GM23338 (cell line): Measurements from ENCODE around the gene VSTM2B. TPM values are rescaled to one million over a fixed set of nuclear protein-coding genes. Genes with fewer than 3 reads are reported as not detected.

ENCODE experiments used
- ATAC-seq: fragments of 200-7000 bp; cut with Tn5 transposase; 3 replicates; pipeline ENCODE4 v1.9.1; 2020
- DNase-seq: peaks from one replicate; pipeline ENCODE4 v3.0.0-alpha.2; 2015; ENCODE audit warnings: low spot score
- H2AFZ ChIP-seq: fragments of 200-600 bp; sonication (generic); 2 replicates; pipeline ENCODE4 v1.8.0; 2016; ENCODE audit warnings: antibody characterized with exemption, mild to moderate bottlenecking, moderate library complexity
- H3F3A ChIP-seq: fragments of 200-600 bp; sonication (generic); replicated peaks from 2 replicates; pipeline ENCODE4 v1.8.0; 2017; ENCODE audit warnings: antibody characterized with exemption, mixed run types, low read depth
- H3K27ac ChIP-seq: fragments of 200-600 bp; sonication (generic); 2 replicates; pipeline ENCODE4 v1.6.1; 2016; ENCODE audit warnings: low read depth
- H3K27me3 ChIP-seq: fragments of 200-600 bp; sonication (generic); 2 replicates; pipeline ENCODE4 v1.8.0; 2016; ENCODE audit warnings: mild to moderate bottlenecking, mixed run types, moderate library complexity; ENCODE audit not compliant: insufficient read depth
- H3K36me3 ChIP-seq: fragments of 200-600 bp; sonication (generic); 2 replicates; pipeline ENCODE4 v1.8.0; 2016; ENCODE audit warnings: mild to moderate bottlenecking; ENCODE audit not compliant: insufficient read depth
- H3K4me1 ChIP-seq: fragments of 200-600 bp; sonication (generic); 2 replicates; pipeline ENCODE4 v1.8.0; 2016; ENCODE audit warnings: mild to moderate bottlenecking, moderate library complexity; ENCODE audit not compliant: insufficient read depth
- H3K4me2 ChIP-seq: fragments of 200-600 bp; sonication (generic); 2 replicates; pipeline ENCODE4 v1.7.1; 2017; ENCODE audit warnings: mixed run types
- H3K4me3 ChIP-seq: fragments of 200-600 bp; sonication (generic); 2 replicates; pipeline ENCODE4 v1.6.1; 2016; ENCODE audit warnings: mixed run types
- H3K79me2 ChIP-seq: fragments of 200-600 bp; sonication (generic); replicated peaks from 2 replicates; pipeline ENCODE4 v1.8.0; 2017; ENCODE audit warnings: mild to moderate bottlenecking; ENCODE audit not compliant: insufficient read depth
- H3K9me2 ChIP-seq: fragments of 200-600 bp; sonication (generic); 2 replicates; pipeline ENCODE4 v1.8.0; 2017; ENCODE audit not compliant: insufficient read depth
- H4K20me1 ChIP-seq: fragments of 200-600 bp; sonication (generic); replicated peaks from 2 replicates; pipeline ENCODE4 v1.8.0; 2017; ENCODE audit warnings: mild to moderate bottlenecking; ENCODE audit not compliant: insufficient read depth
- H3K27ac Mint-ChIP-seq: 2 replicates; pipeline ENCODE4 v1.8.0; 2020; ENCODE audit warnings: inconsistent platforms, mild to moderate bottlenecking, moderate library complexity, mixed read lengths
- H3K27me3 Mint-ChIP-seq: 3 replicates; pipeline ENCODE4 v1.8.0; 2022; ENCODE audit warnings: low read depth, mild to moderate bottlenecking, moderate library complexity, mixed read lengths, inconsistent platforms; ENCODE audit not compliant: insufficient read depth, poor library complexity
- H3K36me3 Mint-ChIP-seq: 3 replicates; pipeline ENCODE4 v1.8.0; 2021; ENCODE audit warnings: low read depth, mild to moderate bottlenecking, inconsistent platforms, moderate library complexity, mixed read lengths
- H3K4me1 Mint-ChIP-seq: 3 replicates; pipeline ENCODE4 v1.8.0; 2020; ENCODE audit warnings: mild to moderate bottlenecking, inconsistent platforms, mixed read lengths
- H3K4me3 Mint-ChIP-seq: 3 replicates; pipeline ENCODE4 v1.8.0; 2021; ENCODE audit warnings: moderate library complexity, mild to moderate bottlenecking, inconsistent platforms, mixed read lengths
- H3K9me3 Mint-ChIP-seq: 3 replicates; pipeline ENCODE4 v1.8.0; 2020; ENCODE audit warnings: moderate library complexity, mild to moderate bottlenecking, inconsistent platforms, mixed read lengths
- CREB1 ChIP-seq: fragments of 250-450 bp; sonication (Bioruptor Pico); IDR thresholded peaks from 2 replicates; pipeline ENCODE4 v1.5.0; 2020; ENCODE audit warnings: low read depth, mild to moderate bottlenecking, moderate library complexity
- EZH2 ChIP-seq: fragments of 200-600 bp; sonication (generic); IDR thresholded peaks from one replicate; pipeline ENCODE4 v1.8.0; 2017; ENCODE audit warnings: antibody characterized with exemption, mild to moderate bottlenecking, low read depth; ENCODE audit not compliant: unreplicated experiment
- EZH2phosphoT487 ChIP-seq: fragments of 200-600 bp; sonication (generic); IDR thresholded peaks from one replicate; pipeline ENCODE4 v1.8.1; 2018; ENCODE audit warnings: antibody characterized with exemption; ENCODE audit not compliant: unreplicated experiment
- NANOG ChIP-seq: IDR thresholded peaks from 2 replicates; pipeline ENCODE4 v1.6.1; 2016; ENCODE audit warnings: antibody characterized with exemption, borderline replicate concordance
- POLR2AphosphoS5 ChIP-seq: IDR thresholded peaks from 2 replicates; pipeline ENCODE4 v1.6.1; 2016; ENCODE audit warnings: antibody characterized with exemption, low read depth
- STAT1 ChIP-seq: IDR thresholded peaks from one replicate; pipeline ENCODE4 v1.6.1; 2016; ENCODE audit warnings: antibody characterized with exemption; ENCODE audit not compliant: unreplicated experiment
- ZNF114 ChIP-seq: fragments of 250-450 bp; sonication (Bioruptor Pico); IDR thresholded peaks from 2 replicates; pipeline ENCODE4 v1.5.0; 2020; ENCODE audit warnings: mild to moderate bottlenecking, moderate library complexity
- ZNF331 ChIP-seq: fragments of 250-450 bp; sonication (Bioruptor Pico); IDR thresholded peaks from 2 replicates; pipeline ENCODE4 v1.5.0; 2020; ENCODE audit warnings: low read depth, mild to moderate bottlenecking, moderate library complexity
- ZNF462 ChIP-seq: fragments of 250-450 bp; sonication (Bioruptor Pico); IDR thresholded peaks from 2 replicates; pipeline ENCODE4 v1.5.0; 2020; ENCODE audit warnings: mild to moderate bottlenecking, moderate library complexity
- polyA plus RNA-seq: library from polyadenylated mRNA; unstranded; fragments of >200 nt; fragmentation: Nextera tagmentation; extraction: Ambion mirVana; gene quantifications from 2 replicates; pipeline ENCODE4 v1.2.1, GENCODE V29; 2016
- total RNA-seq: library from RNA; depleted of rRNA; stranded (reverse); fragments of >200 nt; shearing (Covaris generic); gene quantifications from 2 replicates; pipeline ENCODE4 v1.2.3, GENCODE V29; 2014
- TF ChIP-seq, protein P1 (sequence below): IDR thresholded peaks from 2 replicates; pipeline ENCODE4 v1.6.1; 2016; ENCODE audit warnings: antibody characterized with exemption
- TF ChIP-seq, protein P2 (sequence below): IDR thresholded peaks from one replicate; pipeline ENCODE4 v1.6.1; 2018; ENCODE audit warnings: antibody characterized with exemption; ENCODE audit not compliant: unreplicated experiment

The VSTM2B gene
- total and polyA plus RNA-seq, 2 experiments from 2014 or later, result 1.2 to 1.8 TPM

GRCh38 chr19:29476528-29476927 is 49.3 kb upstream of the VSTM2B start (continued):
- TF ChIP-seq, protein P1, sequence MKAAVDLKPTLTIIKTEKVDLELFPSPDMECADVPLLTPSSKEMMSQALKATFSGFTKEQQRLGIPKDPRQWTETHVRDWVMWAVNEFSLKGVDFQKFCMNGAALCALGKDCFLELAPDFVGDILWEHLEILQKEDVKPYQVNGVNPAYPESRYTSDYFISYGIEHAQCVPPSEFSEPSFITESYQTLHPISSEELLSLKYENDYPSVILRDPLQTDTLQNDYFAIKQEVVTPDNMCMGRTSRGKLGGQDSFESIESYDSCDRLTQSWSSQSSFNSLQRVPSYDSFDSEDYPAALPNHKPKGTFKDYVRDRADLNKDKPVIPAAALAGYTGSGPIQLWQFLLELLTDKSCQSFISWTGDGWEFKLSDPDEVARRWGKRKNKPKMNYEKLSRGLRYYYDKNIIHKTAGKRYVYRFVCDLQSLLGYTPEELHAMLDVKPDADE, result no peak

DNA sequence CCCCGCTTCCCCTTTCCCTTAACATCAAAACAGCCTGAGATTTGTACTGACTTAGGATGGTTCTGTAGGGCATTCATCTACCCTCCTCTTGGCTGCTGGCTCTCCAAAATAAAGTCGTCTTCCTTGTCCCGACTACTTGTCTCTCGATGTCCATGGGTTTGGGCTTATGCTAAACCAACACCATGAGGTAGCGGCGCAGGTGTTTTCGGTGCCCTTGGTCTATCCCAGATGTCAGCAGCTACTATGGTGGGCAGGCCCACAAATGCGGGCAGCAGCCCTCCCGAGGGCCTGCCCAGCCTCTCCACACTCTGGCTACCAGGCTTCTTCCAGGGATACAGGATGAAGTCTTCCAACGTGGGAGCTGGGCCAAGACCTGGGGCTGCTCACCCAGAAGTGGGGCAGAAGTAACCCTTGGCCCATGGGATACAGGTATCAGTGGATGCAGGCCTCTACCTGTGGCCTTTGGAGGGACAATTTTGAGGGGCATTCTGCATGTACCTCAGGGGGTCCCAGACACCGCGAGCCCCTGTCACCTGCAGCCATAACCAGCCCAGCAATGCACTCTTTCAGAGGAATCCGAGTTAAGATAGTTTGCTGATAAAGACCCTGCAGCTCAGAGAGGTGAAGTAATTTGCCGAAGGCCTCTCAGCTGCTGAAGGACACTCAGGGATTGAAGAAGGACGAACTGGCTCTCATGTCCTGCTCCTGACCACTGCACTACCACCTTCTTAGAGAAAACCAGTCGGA is 47.8 kb upstream of the VSTM2B start:
- no peak overlapping the region; the same call in 2 of the 3 replicates for H3K4me3 Mint-ChIP-seq
- no peaks in the 10 kb centered on the region for H3F3A ChIP-seq
- no peak overlapping the region for H3K27ac Mint-ChIP-seq
- H3K9me2 ChIP-seq, result no peaks in the 10 kb centered on the region
- H3K4me3 ChIP-seq, result no peak overlapping the region
- peaks cover 20% of the 10 kb centered on the region for H3K9me3 Mint-ChIP-seq
- no peaks in the 10 kb centered on the region for H3K79me2 ChIP-seq
- peak overlapping the region; percentile 97 for H2AFZ ChIP-seq
- H3K27me3 Mint-ChIP-seq, result peaks cover 7% of the 10 kb centered on the region
- H3K27me3 ChIP-seq, result no peaks in the 10 kb centered on the region
- H3K4me1 ChIP-seq, result no peaks in the 10 kb centered on the region
- no peak overlapping the region for H3K4me2 ChIP-seq
- ATAC-seq, result no peak
- DNase-seq, result no peak
- no peak overlapping the region for H3K27ac ChIP-seq
- no peaks in the 10 kb centered on the region; the same call in 2 of the 3 replicates for H3K4me1 Mint-ChIP-seq
- no peaks in the 10 kb centered on the region for H4K20me1 ChIP-seq
- H3K36me3 Mint-ChIP-seq, result peaks cover 4% of the 10 kb centered on the region; the same call in 2 of the 3 replicates
- H3K36me3 ChIP-seq, result no peaks in the 10 kb centered on the region
- TF ChIP-seq NANOG (no peak), EZH2 (no peak), STAT1 (no peak), ZNF114 (CRISPR knock-in tag) (no peak), ZNF462 (CRISPR knock-in tag) (no peak), ZNF331 (CRISPR knock-in tag) (no peak), EZH2phosphoT487 (no peak), POLR2AphosphoS5 (no peak), CREB1 (CRISPR knock-in tag) (no peak)
- TF ChIP-seq, protein P1, result no peak
- TF ChIP-seq, protein P2, sequence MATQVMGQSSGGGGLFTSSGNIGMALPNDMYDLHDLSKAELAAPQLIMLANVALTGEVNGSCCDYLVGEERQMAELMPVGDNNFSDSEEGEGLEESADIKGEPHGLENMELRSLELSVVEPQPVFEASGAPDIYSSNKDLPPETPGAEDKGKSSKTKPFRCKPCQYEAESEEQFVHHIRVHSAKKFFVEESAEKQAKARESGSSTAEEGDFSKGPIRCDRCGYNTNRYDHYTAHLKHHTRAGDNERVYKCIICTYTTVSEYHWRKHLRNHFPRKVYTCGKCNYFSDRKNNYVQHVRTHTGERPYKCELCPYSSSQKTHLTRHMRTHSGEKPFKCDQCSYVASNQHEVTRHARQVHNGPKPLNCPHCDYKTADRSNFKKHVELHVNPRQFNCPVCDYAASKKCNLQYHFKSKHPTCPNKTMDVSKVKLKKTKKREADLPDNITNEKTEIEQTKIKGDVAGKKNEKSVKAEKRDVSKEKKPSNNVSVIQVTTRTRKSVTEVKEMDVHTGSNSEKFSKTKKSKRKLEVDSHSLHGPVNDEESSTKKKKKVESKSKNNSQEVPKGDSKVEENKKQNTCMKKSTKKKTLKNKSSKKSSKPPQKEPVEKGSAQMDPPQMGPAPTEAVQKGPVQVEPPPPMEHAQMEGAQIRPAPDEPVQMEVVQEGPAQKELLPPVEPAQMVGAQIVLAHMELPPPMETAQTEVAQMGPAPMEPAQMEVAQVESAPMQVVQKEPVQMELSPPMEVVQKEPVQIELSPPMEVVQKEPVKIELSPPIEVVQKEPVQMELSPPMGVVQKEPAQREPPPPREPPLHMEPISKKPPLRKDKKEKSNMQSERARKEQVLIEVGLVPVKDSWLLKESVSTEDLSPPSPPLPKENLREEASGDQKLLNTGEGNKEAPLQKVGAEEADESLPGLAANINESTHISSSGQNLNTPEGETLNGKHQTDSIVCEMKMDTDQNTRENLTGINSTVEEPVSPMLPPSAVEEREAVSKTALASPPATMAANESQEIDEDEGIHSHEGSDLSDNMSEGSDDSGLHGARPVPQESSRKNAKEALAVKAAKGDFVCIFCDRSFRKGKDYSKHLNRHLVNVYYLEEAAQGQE, result no peak
